Retinal pigment epithelial cell (primary cell): Measurements from ENCODE around the gene SRP54.
"Not testable (repeated sequence)": the region's sequence is repeated elsewhere in the genome, so short reads cannot be mapped to it uniquely, and the experiment has no call there.

Source experiments
- DNase-seq: peaks from one replicate; pipeline ENCODE4 v3.0.0-alpha.2; 2010; ENCODE audit warnings: low read depth
- H3K4me3 ChIP-seq: 2 replicates; pipeline ENCODE4 v1.5.1; 2011; ENCODE audit warnings: mild to moderate bottlenecking, low read length, control low read depth, moderate library complexity
- CTCF ChIP-seq: conservative IDR thresholded peaks from 2 replicates; pipeline ENCODE4 v1.5.1; 2011; ENCODE audit warnings: low read depth, low read length, control low read depth, inconsistent platforms

SRP54 gene

GRCh38 chr14:35032562-35032961, 49.8 kb downstream of the SRP54 start:
- no peak for DNase-seq
- no peak for TF ChIP-seq CTCF
- H3K4me3 ChIP-seq, result no peak overlapping the region

- no peak overlapping the region for H3K4me3 ChIP-seq
- no peak for TF ChIP-seq CTCF
- no peak for DNase-seq
Measured at GRCh38 chr14:35034440-35034833, 51.6 kb downstream of the SRP54 start.

DNA sequence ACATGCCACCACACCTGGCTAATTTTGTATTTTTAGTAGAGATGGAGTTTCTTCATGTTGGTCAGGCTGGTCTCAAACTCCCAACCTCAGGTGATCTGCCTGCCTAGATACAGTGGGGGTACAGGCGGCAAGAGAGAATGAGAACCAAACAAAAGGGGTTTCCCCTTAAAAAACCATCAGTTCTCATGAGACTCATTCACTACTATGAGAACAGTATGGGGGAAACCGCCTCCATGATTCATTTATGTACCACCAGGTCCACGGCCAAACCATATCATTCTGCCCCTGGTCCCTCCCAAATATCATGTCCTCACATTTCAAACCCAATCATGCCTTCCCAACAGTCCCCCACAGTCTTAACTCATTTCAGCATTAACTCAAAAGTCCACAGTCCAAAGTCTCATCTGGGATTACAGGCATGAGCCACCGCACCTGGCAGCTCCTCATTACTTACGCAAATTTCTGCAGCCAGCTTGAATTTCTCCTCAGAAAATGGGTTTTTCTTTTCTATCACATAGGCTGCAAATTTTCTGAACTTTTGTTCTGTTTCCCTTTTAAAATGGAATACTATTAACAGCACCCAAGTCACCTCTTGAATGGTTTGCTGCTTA, 52.3 kb downstream of the SRP54 start:
- not testable (repeated sequence) for H3K4me3 ChIP-seq, DNase-seq

GRCh38 chr14:35038312-35038711, 55.5 kb downstream of the SRP54 start:
- not testable (repeated sequence) for DNase-seq, H3K4me3 ChIP-seq

DNA sequence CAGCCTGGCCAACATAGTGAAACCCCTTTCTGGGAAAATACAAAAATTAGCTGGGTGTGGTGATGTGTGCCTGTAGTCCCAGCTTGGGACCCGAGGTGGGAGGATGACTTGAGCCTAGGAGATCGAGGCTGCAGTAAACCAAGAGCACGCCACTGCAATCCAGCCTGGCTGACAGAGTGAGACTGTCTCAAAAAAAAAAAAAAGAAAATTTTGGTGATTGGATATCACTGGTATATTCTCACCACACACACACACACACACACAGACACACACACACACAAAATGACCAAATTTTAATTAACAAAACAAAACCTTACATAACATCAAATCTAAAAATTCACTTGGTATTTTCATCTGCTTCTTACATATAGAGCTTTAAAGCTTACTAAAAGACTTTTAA, 59.8 kb downstream of the SRP54 start:
- H3K4me3 ChIP-seq, result no peak overlapping the region
- no peak for DNase-seq
- TF ChIP-seq CTCF, result no peak

GRCh38 chr14:35043046-35043445, 60.3 kb downstream of the SRP54 start:
- DNase-seq, result peak; percentile 12
- no peak for TF ChIP-seq CTCF

GRCh38 chr14:35044939-35045797, 62.4 kb downstream of the SRP54 start:
- no peak for TF ChIP-seq CTCF
- H3K4me3 ChIP-seq, result peak overlapping the region; percentile 49
- peak; percentile 19 for DNase-seq

More at GRCh38 chr14:35043046-35043445, 60.3 kb downstream of the SRP54 start:
- no peak overlapping the region for H3K4me3 ChIP-seq

GRCh38 chr14:35045798-35046047, 62.9 kb downstream of the SRP54 start:
- no peak for DNase-seq
- no peak for TF ChIP-seq CTCF
- peak overlapping the region; percentile 49 for H3K4me3 ChIP-seq
